Forelimb muscle (tissue), 1 donor: Measurements from ENCODE around the gene MITF. TPM values are rescaled to one million over a fixed set of nuclear protein-coding genes. Genes with fewer than 3 reads are reported as not detected.
"Not testable (repeated sequence)": the region's sequence is repeated elsewhere in the genome, so short reads cannot be mapped to it uniquely, and the experiment has no call there.

Experiments
- DNase-seq: peaks from one replicate; pipeline ENCODE4 v3.0.0-alpha.2; 2013; ENCODE audit warnings: low read depth
- polyA plus RNA-seq: library from polyadenylated mRNA; unstranded; fragments of 120-200 nt; gene quantifications from one replicate; pipeline ENCODE4 v1.2.1, GENCODE V29; 2013; ENCODE audit not compliant: insufficient read length

MITF gene
- polyA plus RNA-seq, 1 donor, result 6.8 TPM

DNA sequence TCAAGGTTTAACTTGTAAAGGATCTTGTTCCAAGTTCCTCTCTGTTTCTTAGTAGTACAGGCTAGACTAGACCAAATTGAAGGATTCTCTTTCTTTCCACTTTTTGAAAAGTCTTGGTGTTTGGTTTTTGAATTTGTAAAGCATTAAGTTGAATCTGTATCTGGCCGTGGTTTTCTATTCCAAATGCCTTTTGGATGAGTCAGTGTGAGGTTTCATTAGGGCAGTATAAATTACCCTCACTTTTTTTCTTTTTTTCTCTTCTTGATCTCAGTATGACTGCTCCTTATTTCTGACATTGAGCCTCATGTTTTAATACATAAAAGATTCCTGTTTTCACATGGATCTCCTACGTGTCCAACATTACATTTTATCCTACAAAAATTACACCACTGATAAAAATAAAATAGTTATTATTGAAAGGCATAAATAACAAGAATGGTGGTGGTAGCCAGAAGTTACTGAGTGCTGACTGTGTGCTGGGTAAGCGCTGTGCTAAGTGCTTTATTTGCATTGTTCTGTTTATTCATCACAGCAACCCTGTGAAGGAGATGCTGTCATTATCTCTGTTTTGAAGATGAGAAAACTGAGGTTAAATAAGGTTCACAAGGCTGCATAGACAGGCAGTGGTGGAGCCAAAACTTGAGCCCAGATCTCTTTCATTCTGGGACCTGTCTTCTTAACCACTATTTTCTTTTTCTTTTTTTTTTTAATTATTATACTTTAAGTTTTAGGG is 48.3 kb downstream of the MITF start:
- no peak for DNase-seq

DNA sequence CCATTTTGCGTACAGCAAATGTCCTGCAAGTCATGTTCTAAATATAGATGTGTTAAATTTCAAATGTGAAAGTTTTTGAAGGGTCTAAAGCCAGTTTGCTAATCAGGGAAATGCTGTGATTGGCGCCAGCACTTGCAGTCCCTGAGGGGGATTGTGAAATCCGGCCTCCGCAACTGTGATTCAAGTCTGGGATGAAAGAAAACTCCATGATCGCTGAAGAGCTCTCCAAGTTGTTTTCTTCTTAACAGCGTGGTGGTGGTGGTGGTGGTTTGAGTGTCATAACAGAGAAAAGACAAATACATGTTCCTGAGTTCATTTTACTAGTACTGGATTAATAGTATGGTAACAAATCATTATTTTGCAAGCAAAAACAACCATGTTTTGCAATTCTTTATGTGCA is 51.8 kb downstream of the MITF start:
- no peak for DNase-seq

DNA sequence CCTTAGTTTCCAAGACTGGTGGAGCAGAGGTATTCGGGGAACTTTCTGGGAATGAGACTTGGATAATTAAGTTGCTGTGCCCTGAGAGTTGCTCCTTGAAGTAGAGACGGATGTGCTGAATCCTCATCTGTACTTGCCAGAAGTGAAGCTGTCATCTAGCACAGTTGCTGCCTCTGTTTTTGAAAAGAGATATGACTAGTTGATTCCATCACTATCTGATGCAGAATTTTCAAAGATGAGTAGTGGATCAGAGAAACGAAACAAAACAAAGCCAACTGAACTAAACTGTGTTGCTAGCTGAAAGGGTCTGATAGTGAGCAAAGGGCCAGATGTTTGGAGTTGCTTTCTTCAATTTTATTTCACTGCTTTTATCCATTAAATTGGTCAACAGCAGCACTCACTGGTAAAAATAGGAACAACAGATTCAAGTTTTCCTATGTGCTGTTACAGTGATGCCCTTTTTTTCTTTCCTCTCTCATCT is 52.7 kb downstream of the MITF start:
- DNase-seq, result peak; percentile 61

GRCh38 chr3:69796126-69796525 is 56.9 kb downstream of the MITF start:
- DNase-seq, result not testable (repeated sequence)

GRCh38 chr3:69803681-69804270 is 64.5 kb downstream of the MITF start:
- DNase-seq, result no peak

- no peak for DNase-seq
Observed at GRCh38 chr3:69805491-69805890, 66.2 kb downstream of the MITF start.

GRCh38 chr3:69806735-69807438 is 67.6 kb downstream of the MITF start:
- no peak for DNase-seq

DNA sequence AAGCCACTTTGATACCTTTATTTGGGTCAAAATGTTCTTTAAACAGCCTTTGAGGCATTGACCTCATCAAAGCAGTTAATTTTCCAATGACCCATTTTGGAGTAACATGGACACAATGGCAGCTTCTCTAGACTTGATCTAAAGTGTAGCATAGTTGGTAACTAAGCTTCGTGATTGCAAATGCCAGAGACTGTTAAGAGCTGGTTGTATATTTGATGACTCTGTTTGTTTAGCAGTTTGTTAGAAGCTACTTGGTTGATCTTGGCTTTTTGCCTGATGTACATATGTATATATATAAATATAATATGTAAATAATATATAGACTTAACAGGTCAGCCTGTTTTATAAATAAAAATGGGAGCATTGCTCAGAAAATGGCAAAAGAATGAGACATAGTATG is 68.4 kb downstream of the MITF start:
- no peak for DNase-seq

- DNase-seq, result no peak
Observed at GRCh38 chr3:69809076-69809835, 70.0 kb downstream of the MITF start.

DNA sequence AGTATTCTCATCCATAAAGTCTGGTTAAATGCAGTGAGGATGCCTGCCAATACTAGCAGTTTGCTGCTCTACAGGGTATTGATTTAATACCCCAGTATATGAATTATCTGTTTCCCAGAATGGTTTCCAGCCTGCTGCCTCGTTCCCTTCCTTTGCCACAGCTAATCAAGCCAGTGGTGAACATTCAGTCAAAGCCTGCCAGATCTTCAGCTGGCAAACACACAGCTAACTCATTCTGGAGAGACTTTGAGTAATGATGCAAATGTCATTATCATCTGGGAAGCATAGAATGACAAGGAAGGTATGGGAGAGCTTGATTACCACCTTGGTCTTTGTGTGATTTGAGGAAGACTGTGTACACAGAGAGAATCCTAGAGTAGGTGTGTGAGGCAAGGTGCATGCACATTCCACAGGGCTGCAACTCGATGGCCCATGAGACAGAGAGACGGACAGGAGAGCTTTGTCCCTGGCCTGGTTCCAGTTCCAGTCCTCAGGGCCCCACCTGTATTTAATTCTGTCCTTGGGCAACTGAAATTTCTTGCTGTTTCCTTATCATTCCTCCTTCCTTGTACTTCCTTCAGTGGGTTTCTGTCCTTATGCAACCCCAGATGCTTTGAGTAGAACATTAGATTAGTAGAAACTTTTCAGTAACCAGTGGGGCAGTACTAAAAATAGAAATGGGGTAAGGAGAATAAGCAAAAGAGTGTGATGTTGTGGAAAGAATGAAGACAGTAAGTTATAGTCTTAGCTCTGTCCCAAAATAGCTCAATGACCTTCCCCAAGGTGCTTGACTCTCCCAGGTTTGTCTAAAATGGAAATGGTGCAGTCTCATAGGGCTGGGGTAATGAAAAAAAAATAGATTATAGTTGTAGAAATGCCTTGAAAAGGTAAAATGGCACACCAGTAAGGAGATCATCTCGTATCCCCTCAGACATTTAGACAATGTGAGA is 72.5 kb downstream of the MITF start:
- DNase-seq, result no peak

- no peak for DNase-seq
Observed at GRCh38 chr3:69815970-69816369, 76.7 kb downstream of the MITF start.

GRCh38 chr3:69817988-69818387 is 78.7 kb downstream of the MITF start:
- no peak for DNase-seq

DNA sequence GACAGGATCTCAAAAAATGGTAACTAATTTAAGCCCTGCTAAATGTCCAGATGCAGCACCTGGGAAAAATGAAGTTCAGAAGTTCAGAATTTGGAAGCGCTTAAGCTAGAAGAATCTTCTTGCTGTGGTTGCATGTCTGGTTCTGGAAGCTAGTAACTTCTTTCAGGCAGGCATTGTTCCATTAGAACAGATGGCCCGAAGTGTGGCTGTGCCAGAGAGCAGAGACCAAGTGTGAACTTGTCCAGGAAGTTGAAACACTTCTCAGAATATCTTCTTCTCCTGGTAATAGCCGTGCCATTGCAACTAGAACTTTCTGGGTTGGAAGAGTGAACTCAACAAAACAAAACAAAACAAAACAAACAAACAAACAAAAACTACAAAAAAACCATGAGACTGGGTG is 80.0 kb downstream of the MITF start:
- no peak for DNase-seq

- DNase-seq, result no peak
Observed at GRCh38 chr3:69821133-69821532, 81.9 kb downstream of the MITF start.

DNA sequence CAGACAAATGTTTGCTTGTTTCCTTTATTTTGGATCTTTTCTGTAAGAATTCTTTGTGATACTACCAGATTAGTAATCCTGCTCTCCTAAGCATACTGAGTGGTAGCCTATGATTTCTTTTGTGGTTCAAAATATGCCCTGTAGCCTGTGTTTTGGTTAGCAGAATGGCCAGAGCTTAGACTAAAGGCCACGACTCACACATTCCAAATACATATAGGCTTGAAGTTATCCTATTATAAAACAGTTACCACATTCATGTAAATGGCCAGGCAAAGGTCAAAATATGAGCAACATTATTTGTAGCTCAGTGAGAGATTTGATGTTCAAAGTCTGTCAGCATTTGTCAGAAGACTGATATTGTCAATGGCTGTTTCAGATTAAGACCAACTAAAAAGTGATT is 84.5 kb downstream of the MITF start:
- DNase-seq, result no peak

DNA sequence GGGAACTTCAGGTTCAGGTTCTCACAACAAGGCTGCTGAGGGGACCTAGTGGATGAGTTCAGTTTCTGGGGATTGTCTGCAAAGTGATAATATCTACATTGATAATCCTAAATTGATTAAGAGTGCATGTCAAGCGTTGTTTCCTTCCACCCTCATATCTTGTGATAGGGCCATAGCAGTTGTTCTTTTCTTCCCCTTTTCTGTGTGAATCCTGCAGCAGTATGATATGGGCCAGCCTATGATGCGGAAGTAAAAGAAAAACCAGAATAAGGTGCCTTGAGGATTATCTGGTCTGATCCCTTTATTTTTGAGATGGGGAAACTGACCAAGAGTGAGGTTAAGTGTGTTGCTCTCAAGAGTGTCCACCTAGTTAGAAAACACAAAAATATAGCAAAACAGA is 86.2 kb downstream of the MITF start:
- DNase-seq, result no peak

GRCh38 chr3:69827127-69827526 is 87.9 kb downstream of the MITF start:
- DNase-seq, result no peak

- DNase-seq, result no peak
Observed at GRCh38 chr3:69828817-69829216, 89.6 kb downstream of the MITF start.

- DNase-seq, result no peak
Observed at GRCh38 chr3:69830147-69830546, 90.9 kb downstream of the MITF start.

GRCh38 chr3:69831737-69832136 is 92.5 kb downstream of the MITF start:
- no peak for DNase-seq

- no peak for DNase-seq
Observed at GRCh38 chr3:69833591-69833990, 94.3 kb downstream of the MITF start.
